HG03045 (cell line): ENCODE measurements around the gene GULP1.

Source experiments
- ATAC-seq: cut with Tn5 transposase; IDR thresholded peaks from one replicate; pipeline ENCODE4 v1.9.1; 2021; ENCODE audit warnings: mild to moderate bottlenecking, moderate library complexity; ENCODE audit not compliant: unreplicated experiment

The GULP1 gene

GRCh38 chr2:188414869-188415753 is 123.4 kb downstream of the GULP1 start:
- ATAC-seq = no peak

DNA sequence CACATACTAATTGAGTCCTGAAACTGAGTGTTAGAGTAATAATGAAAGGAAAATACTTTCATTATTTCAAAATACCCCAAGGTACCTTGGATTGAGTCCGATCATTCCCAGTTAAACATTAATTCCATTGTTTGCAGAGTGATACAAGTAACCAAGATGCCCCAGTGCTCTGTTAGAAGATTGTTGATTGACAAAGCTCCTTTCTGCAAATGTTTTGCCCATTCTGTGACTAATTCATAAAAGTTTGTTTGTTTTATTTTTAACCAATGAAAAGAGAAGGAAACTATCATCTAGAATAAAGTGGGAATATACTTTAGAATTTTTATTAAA is 124.0 kb downstream of the GULP1 start:
- no peak for ATAC-seq

GRCh38 chr2:188416367-188416766 is 124.7 kb downstream of the GULP1 start:
- ATAC-seq = no peak

DNA sequence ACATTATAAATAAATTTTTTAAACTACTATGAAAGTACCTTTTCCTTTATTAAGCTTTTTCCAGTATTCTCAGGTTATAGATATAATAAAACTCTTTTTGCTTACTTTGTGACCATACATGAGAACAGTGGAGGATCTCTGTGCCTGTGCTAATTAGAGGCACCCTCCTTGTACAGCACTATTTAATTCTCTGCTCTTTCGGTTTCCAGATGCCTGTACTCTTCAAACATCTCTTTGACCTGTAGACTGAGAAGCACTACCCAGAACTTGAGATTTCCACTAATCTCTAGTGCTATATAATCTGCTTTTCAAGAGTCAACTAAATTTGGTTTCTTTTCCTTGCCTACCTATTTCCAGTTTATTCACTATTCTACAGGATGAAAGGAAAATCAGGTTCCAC is 131.1 kb downstream of the GULP1 start:
- ATAC-seq = no peak

- no peak for ATAC-seq
These were observed 133.6 kb downstream of the GULP1 start for GRCh38 chr2:188425266-188425665.

DNA sequence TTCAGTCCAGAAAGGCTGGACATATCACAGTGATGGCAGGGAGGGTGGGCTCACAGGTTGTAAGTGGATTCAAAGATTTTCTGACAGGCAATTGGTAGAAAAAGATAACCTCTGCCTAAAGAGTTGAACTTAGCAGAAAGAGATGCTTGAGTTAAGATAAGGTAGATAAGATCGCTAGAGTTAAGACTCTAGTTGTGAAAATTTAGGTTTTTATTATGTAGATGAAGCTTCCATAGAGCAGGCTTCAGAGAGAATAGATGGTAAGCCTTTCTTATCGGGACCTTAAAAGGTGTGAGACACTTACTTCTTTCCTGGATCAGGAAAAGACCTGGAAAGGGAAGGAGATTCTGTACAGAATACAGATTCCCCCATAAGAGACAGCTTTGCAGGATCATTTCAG is 134.4 kb downstream of the GULP1 start:
- no peak for ATAC-seq

GRCh38 chr2:188430705-188431104 is 139.0 kb downstream of the GULP1 start:
- no peak for ATAC-seq

DNA sequence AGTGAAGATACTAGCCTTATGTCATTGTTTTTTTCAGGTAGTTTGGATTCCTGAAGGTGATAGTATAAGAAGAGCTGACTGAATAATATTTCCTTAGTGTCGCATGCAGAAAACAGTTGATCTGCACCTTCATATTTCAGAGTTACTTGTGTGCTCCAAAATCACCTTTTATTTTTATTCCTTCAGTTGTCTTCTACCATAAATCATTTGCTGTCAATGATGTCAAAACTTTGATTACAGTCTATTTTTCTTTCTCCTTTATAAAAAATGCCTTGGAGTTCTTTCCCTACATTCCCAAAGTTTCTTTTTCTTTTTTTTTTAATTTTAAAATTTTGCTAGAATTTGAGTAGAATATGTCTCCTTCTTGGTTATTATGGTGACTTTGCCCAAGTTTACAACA is 142.3 kb downstream of the GULP1 start:
- no peak for ATAC-seq

- ATAC-seq = no peak
These were observed 143.4 kb downstream of the GULP1 start for GRCh38 chr2:188435115-188435514.

DNA sequence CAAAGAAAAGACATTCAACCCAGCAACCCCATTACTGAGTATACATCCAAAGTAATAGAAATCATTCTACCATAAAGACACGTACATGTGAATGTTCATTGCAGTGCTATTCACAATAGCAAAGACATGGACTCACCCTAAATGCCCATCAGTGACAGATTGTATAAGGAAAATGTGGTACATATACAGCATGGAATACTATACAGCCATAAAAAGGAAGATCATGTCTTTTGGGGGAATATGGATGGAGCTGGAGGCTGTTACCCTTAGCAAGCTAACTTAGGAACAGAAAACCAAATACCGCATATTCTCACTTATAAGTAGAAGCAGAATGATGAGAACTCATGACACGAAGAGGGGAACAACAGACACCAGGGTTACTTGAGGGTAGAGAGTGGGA is 145.9 kb downstream of the GULP1 start:
- ATAC-seq = no peak

DNA sequence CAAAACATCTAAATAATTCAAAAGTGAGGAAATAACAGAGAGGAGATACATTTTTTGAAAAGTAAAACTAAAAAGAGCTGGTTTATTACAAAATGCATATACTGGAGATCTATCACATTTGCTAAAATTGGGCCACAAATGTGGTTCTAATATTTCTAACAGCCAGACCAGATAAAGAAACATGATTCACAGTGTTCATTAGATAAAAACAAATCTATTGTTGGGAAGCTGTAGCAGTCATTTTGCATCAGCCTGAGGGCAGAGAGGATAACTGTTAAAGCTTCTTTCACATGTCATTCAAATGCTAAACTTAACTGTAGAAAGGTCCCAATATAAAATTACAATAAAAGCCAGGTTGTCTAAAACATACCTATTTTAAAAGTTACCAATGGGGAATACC is 148.3 kb downstream of the GULP1 start:
- ATAC-seq = no peak

GRCh38 chr2:188440849-188441248 is 149.2 kb downstream of the GULP1 start:
- no peak for ATAC-seq

GRCh38 chr2:188441288-188441947 is 149.7 kb downstream of the GULP1 start:
- no peak for ATAC-seq

- no peak for ATAC-seq
These were observed 151.5 kb downstream of the GULP1 start for GRCh38 chr2:188443207-188443606.

- ATAC-seq = no peak
These were observed 152.6 kb downstream of the GULP1 start for GRCh38 chr2:188444106-188444835.

GRCh38 chr2:188449561-188449960 is 157.9 kb downstream of the GULP1 start:
- no peak for ATAC-seq

- ATAC-seq = no peak
These were observed 158.3 kb downstream of the GULP1 start for GRCh38 chr2:188449971-188450370.

- no peak for ATAC-seq
These were observed 159.2 kb downstream of the GULP1 start for GRCh38 chr2:188450732-188451483.

- no peak for ATAC-seq
These were observed 160.4 kb downstream of the GULP1 start for GRCh38 chr2:188452084-188452483.

- ATAC-seq = no peak
These were observed 164.6 kb downstream of the GULP1 start for GRCh38 chr2:188456114-188456909.
